Epithelial cell of esophagus (primary cell): ENCODE measurements around the gene TTC39C.
A peak's percentile ranks its signal among the peaks of the same experiment; 100 is the strongest.

ENCODE experiments used
- DNase-seq: peaks from one replicate; pipeline ENCODE4 v3.0.0; 2010; ENCODE audit warnings: low read depth
- H3K4me3 ChIP-seq: 2 replicates; pipeline ENCODE4 v1.5.1; 2011; ENCODE audit warnings: mild to moderate bottlenecking, low read length, control low read depth
- CTCF ChIP-seq: IDR thresholded peaks from 2 replicates; pipeline ENCODE4 v1.5.1; 2011; ENCODE audit warnings: low read depth, mild to moderate bottlenecking, low read length, control low read depth, inconsistent platforms; ENCODE audit not compliant: insufficient read depth; ENCODE audit errors: missing control alignments

The TTC39C gene

DNA sequence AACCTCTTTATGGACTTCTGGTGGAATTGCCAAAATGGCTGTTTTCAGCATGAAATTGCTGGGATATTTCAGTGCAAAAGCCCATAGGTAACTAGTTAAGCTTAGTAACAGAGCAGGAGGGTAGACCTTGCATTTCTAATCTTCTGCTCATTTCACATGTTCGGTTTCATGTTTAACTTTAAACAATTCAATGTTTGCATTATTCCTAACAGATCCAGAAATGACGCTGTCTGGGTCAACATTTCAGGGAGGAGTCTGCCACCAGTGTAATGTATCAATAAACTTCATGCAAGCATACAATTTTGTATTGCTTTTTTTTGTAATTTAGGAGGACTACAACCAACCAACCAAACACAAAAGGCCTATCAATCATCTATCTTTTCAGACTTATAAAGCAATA lies 146.8 kb downstream of the TTC39C start:
- no peak overlapping the region for H3K4me3 ChIP-seq
- no peak for TF ChIP-seq CTCF

DNA sequence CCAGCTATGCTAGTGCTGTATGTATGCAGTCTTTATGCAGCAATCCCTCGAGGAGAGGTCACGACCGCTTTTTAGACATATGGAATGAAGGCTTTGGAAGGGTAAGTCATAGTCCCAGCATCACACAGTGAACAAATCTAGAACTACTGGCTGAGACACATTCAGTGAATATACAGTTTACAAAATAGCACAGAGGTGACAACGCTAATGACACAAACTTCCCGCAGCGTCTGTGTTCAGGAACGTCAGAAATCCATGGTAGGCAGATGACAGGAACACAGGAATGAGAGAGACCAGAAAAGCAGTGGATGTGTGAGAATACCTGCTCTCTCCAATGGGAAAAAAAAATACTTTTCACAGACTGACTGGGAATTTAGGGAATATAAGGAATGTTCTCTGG lies 153.9 kb downstream of the TTC39C start:
- H3K4me3 ChIP-seq: no peak overlapping the region
- no peak for TF ChIP-seq CTCF
- no peak for DNase-seq

More for the DNA sequence above, 146.8 kb downstream of the TTC39C start:
- DNase-seq: no peak

DNA sequence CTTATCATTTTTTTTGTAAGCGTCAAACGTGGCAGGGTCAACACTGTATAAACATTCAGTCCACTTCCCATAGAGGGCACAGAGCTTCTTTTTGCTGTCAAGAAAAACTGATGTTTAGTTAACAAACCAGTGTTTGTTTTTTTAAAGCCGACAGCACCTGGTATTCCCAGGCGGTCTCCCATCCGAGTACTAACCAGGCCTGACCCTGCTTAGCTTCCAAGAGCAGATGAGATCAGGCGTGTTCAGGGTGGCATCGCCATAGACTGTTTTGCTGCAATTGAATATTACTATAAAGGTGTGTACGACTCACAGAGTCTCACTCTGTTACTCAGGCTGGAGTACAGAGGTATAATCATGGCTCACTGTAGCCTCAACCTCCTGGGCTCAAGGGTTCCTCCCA lies 155.8 kb downstream of the TTC39C start:
- TF ChIP-seq CTCF: no peak
- no peak for DNase-seq
- no peak overlapping the region for H3K4me3 ChIP-seq

DNA sequence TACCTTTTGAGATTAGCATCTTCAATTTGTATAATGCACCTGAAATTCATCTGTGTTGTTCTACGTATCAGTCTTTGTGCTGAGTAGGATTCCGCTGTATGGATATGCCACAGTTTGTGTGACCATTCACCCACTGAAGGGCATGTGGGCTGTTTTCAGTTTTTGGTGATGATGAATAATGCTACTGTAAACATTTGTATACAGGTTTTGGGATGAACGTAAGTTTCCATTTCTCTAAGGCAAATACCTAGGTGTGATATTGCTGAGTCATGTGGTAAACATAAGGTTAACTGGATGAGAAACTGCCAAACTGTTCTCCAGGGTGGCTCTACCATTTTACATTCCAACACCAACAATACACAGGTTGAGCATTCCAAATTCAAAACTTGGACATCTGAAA lies 159.4 kb downstream of the TTC39C start:
- TF ChIP-seq CTCF: no peak
- H3K4me3 ChIP-seq: no peak overlapping the region
- DNase-seq: peak; percentile 32

- DNase-seq: peak; percentile 66
- H3K4me3 ChIP-seq: no peak overlapping the region
- TF ChIP-seq CTCF: peak; percentile 90
These were observed 162.3 kb downstream of the TTC39C start for GRCh38 chr18:24176727-24177416.

GRCh38 chr18:24177499-24178133 lies 163.1 kb downstream of the TTC39C start:
- TF ChIP-seq CTCF: no peak
- DNase-seq: no peak
- no peak overlapping the region for H3K4me3 ChIP-seq

DNA sequence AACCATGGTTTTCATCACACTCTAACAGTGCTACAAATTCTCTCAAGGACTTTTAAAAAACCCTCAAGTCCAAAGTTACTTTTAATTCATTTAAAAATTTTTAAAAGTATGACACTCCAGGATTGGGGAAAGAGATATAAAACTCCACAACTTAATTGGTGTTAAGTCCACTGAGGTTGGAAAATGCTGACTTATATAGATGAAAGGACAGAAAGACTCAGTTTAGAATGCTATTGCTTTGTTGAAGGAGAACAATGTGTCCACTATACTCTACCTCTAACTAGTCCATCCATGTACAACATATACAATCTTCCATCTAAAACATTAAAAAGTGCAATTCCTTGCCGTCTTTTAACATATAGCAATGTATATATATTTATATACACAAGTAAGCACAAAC lies 165.5 kb downstream of the TTC39C start:
- TF ChIP-seq CTCF: no peak
- no peak overlapping the region for H3K4me3 ChIP-seq
- no peak for DNase-seq
